Panc1 (cell line): ENCODE data around the gene ITGB8.

Source experiments
- CTCF ChIP-seq: fragments of 450-650 bp; IDR thresholded peaks from 2 replicates; pipeline ENCODE4 v1.5.1; 2017; ENCODE audit warnings: mild to moderate bottlenecking
- POLR2AphosphoS5 ChIP-seq: IDR thresholded peaks from 2 replicates; pipeline ENCODE4 v1.6.1; 2012; ENCODE audit warnings: mild to moderate bottlenecking, low read depth, low read length, moderate library complexity
- SIN3A ChIP-seq: IDR thresholded peaks from 2 replicates; pipeline ENCODE4 v1.6.1; 2012; ENCODE audit warnings: low read depth, mild to moderate bottlenecking, low read length, moderate library complexity, borderline replicate concordance; ENCODE audit not compliant: insufficient read depth
- TCF7L2 ChIP-seq: IDR thresholded peaks from 2 replicates; pipeline ENCODE4 v1.6.1; 2011; ENCODE audit warnings: mild to moderate bottlenecking, low read depth, low read length, inconsistent platforms
- TF ChIP-seq, protein P1 (sequence below), 2 experiments: IDR thresholded peaks; 2 replicates each; pipeline ENCODE4 v1.6.1; 2011 to 2012; ENCODE audit warnings: low read depth in 2 of 2, control low read depth in 1 of 2, low read length in 1 of 2, mild to moderate bottlenecking in 1 of 2, moderate library complexity in 1 of 2; ENCODE audit not compliant: insufficient read depth in 1 of 2

DNA sequence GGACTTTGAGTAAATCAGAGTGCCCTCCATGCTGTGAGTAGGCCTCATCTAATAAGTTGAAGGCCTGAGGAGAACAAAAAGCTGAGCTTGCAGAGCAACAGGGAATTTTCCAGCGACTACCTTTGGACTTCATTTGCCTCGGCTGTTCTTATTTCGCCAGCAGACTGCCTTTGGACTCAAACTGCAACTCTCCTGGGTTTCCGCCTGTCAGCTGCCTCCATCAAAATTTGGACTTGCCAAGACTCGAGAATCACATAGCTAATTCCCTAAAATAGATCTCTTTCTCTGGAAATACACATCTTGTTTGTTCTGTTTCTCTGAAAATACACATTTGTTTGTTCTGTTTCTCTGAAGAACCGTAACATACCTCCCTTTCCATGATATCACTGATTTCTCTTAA, 93.8 kb downstream of the ITGB8 start:
- TF ChIP-seq CTCF (no peak), POLR2AphosphoS5 (no peak), SIN3A (no peak), TCF7L2 (no peak)
- TF ChIP-seq, protein P1, sequence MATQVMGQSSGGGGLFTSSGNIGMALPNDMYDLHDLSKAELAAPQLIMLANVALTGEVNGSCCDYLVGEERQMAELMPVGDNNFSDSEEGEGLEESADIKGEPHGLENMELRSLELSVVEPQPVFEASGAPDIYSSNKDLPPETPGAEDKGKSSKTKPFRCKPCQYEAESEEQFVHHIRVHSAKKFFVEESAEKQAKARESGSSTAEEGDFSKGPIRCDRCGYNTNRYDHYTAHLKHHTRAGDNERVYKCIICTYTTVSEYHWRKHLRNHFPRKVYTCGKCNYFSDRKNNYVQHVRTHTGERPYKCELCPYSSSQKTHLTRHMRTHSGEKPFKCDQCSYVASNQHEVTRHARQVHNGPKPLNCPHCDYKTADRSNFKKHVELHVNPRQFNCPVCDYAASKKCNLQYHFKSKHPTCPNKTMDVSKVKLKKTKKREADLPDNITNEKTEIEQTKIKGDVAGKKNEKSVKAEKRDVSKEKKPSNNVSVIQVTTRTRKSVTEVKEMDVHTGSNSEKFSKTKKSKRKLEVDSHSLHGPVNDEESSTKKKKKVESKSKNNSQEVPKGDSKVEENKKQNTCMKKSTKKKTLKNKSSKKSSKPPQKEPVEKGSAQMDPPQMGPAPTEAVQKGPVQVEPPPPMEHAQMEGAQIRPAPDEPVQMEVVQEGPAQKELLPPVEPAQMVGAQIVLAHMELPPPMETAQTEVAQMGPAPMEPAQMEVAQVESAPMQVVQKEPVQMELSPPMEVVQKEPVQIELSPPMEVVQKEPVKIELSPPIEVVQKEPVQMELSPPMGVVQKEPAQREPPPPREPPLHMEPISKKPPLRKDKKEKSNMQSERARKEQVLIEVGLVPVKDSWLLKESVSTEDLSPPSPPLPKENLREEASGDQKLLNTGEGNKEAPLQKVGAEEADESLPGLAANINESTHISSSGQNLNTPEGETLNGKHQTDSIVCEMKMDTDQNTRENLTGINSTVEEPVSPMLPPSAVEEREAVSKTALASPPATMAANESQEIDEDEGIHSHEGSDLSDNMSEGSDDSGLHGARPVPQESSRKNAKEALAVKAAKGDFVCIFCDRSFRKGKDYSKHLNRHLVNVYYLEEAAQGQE (IDR thresholded peaks at IDR 0.05; ENCODE audit: insufficient read depth in 1 of 2, low read depth in 2 of 2, low read length in 1 of 2) = no peak
